HepG2 (cell line): ENCODE results near the gene GNAI2. TPM values are rescaled to one million over a fixed set of nuclear protein-coding genes. Genes with fewer than 3 reads are reported as not detected.

Experiments
- ATAC-seq: fragments of 200-7000 bp; cut with Tn5 transposase; 3 replicates; pipeline ENCODE4 v1.9.1; 2020; ENCODE audit warnings: mild to moderate bottlenecking, moderate library complexity
- BruUV-seq: library from RNA; stranded (reverse); fragments of 400-500 nt; replicated peaks from 2 replicates; lab custom pipeline; 2021; lab: Mats Ljungman, UMichigan
- CTCF ChIA-PET: fragments of 300-600 bp; formaldehyde crosslinking; extraction: SDS; loops from one replicate; lab custom pipeline; 2021; ENCODE audit warnings: low total read pairs, inconsistent platforms, low intra/inter-chr PET ratio; lab: Yijun Ruan, JAX
- POLR2A ChIA-PET: fragments of 350-600 bp; sonication (Branson Sonifier 250); formaldehyde crosslinking; loops from one replicate; lab custom pipeline; 2020; ENCODE audit warnings: antibody characterized with exemption, inconsistent platforms; lab: Yijun Ruan, JAX
- DNase-seq: peaks from one replicate; pipeline ENCODE4 v3.0.0-alpha.2; 2015; ENCODE audit warnings: low spot score
- FAIRE-seq: peaks from 3 replicates; lab custom pipeline; 2011; peaks lifted over from hg19 to GRCh38; lab: Jason Lieb, UNC
- H2AFZ ChIP-seq: one replicate; pipeline ENCODE4 v1.6.1; 2011; ENCODE audit warnings: low read length, inconsistent platforms
- H3K27ac ChIP-seq: fragments of 300-600 bp; 3 replicates; pipeline ENCODE4 v1.8.0; 2011; ENCODE audit warnings: mixed run types, mild to moderate bottlenecking, mixed read lengths, low read length, inconsistent platforms; ENCODE audit not compliant: insufficient read depth; ENCODE audit errors: extremely low read length
- H3K27me3 ChIP-seq, 2 experiments: fragments of 200-600 bp in 1 of 2; 2 replicates in 1 of 2; 3 replicates in 1 of 2; pipeline versions ENCODE4 v1.6.0 to v1.8.0; 2011; ENCODE audit warnings: low read length in 2 of 2, mild to moderate bottlenecking in 2 of 2, moderate library complexity in 2 of 2, inconsistent platforms in 1 of 2; ENCODE audit not compliant: insufficient read depth in 2 of 2, control insufficient read depth in 1 of 2
- H3K36me3 ChIP-seq, 2 experiments: fragments of 200-600 bp in 1 of 2; replicated peaks in 1 of 2; 2 replicates in 1 of 2; 3 replicates in 1 of 2; pipeline versions ENCODE4 v1.5.1 to v1.8.0; 2011; ENCODE audit warnings: low read length in 2 of 2, inconsistent platforms in 1 of 2; ENCODE audit not compliant: insufficient read depth in 2 of 2, control insufficient read depth in 1 of 2
- H3K4me1 ChIP-seq: 2 replicates; pipeline ENCODE4 v1.5.1; 2012; ENCODE audit warnings: low read length, inconsistent platforms; ENCODE audit not compliant: insufficient read depth
- H3K4me2 ChIP-seq: 2 replicates; pipeline ENCODE4 v1.6.0; 2011; ENCODE audit warnings: low read depth, low read length, inconsistent platforms
- H3K4me3 ChIP-seq, 3 experiments: fragments of 200-600 bp in 1 of 3; sonication (generic), shearing (Covaris generic) in 1 of 3; replicated peaks in 1 of 3; 2 replicates each; pipeline ENCODE4 v1.5.1; 2011 to 2016; ENCODE audit warnings: low read length in 3 of 3, inconsistent platforms in 2 of 3, low read depth in 2 of 3, mild to moderate bottlenecking in 2 of 3, control low read depth in 1 of 3, mixed read lengths in 1 of 3; ENCODE audit not compliant: insufficient read depth in 1 of 3
- H3K79me2 ChIP-seq: one replicate; pipeline ENCODE4 v1.6.1; 2011; ENCODE audit warnings: low read length, inconsistent platforms; ENCODE audit not compliant: insufficient read depth
- H3K9ac ChIP-seq: 2 replicates; pipeline ENCODE4 v1.6.0; 2011; ENCODE audit warnings: mild to moderate bottlenecking, low read depth, low read length, inconsistent platforms; ENCODE audit not compliant: insufficient read depth
- H3K9me3 ChIP-seq: 2 replicates; pipeline ENCODE4 v1.5.1; 2012; ENCODE audit warnings: mild to moderate bottlenecking, low read length
- H4K20me1 ChIP-seq: 2 replicates; pipeline ENCODE4 v1.6.0; 2011; ENCODE audit warnings: inconsistent platforms, mild to moderate bottlenecking, low read length, moderate library complexity; ENCODE audit not compliant: insufficient read depth
- CHCHD3 ChIP-seq: sonication (generic); formaldehyde crosslinking; IDR thresholded peaks from 2 replicates; pipeline ENCODE4 v1.8.0; 2022; ENCODE audit warnings: mild to moderate bottlenecking, missing genetic modification reagents, moderate library complexity
- FOSL2 ChIP-seq: sonication (generic); formaldehyde crosslinking; IDR thresholded peaks from 2 replicates; pipeline ENCODE4 v1.4.0; 2020; ENCODE audit warnings: missing genetic modification reagents
- KAT8 ChIP-seq: IDR thresholded peaks from 2 replicates; pipeline ENCODE4 v1.6.1; 2016; ENCODE audit warnings: missing genetic modification reagents, missing compliant biosample characterization
- PHB2 ChIP-seq: fragments of 450-650 bp; IDR thresholded peaks from 2 replicates; pipeline ENCODE4 v1.6.1; 2018; ENCODE audit not compliant: partially characterized antibody
- SP140L ChIP-seq: sonication (generic); formaldehyde crosslinking; IDR thresholded peaks from 2 replicates; pipeline ENCODE4 v1.4.0; 2020; ENCODE audit warnings: missing genetic modification reagents, borderline replicate concordance
- ZMYM4 ChIP-seq: sonication (generic); formaldehyde crosslinking; IDR thresholded peaks from 2 replicates; pipeline ENCODE4 v1.8.1; 2023; ENCODE audit warnings: mild to moderate bottlenecking, missing genetic modification reagents
- ZNF556 ChIP-seq: sonication (generic); formaldehyde crosslinking; IDR thresholded peaks from 2 replicates; pipeline ENCODE4 v1.4.0; 2020; ENCODE audit warnings: mild to moderate bottlenecking, missing genetic modification reagents, borderline replicate concordance
- ZSCAN9 ChIP-seq: IDR thresholded peaks from 2 replicates; pipeline ENCODE4 v1.6.1; 2016; ENCODE audit warnings: borderline replicate concordance
- WGBS: methylation state at CpG from one replicate; pipeline ENCODE4 v1.1.6; 2017; ENCODE audit warnings: low lambda C conversion rate; 5-methylcytosine and 5-hydroxymethylcytosine counted together
- in situ Hi-C: cut with HindIII; loops from 2 replicates; pipeline ENCODE4 v1.10.0; 2017; ENCODE audit warnings: low pct_unique_long_range_greater_than_20kb; ENCODE audit not compliant: extremely low pct_ligation_motif_present
- intact Hi-C: fragments of 100-400 bp; cut with micrococcal nuclease; formaldehyde crosslinking; loops from one replicate; pipeline ENCODE4 v1.10.0; 2022; ENCODE audit not compliant: unreplicated experiment
- polyA plus RNA-seq, 8 experiments: library from polyadenylated mRNA; depleted of rRNA in 3 of 8; stranded (reverse) in 7 of 8; unstranded in 1 of 8; fragments of >200 nt; fragmentation: Illumina TruSeq in 4 of 8; extraction: Trizol in 4 of 8; gene quantifications; 2 replicates each; pipeline versions ENCODE4 v1.2.1 to v1.2.3, GENCODE V29; 2011 to 2016; ENCODE audit warnings: low read depth in 4 of 8, missing spikeins in 1 of 8, mixed read lengths in 1 of 8; ENCODE audit not compliant: insufficient read depth in 1 of 8
- total RNA-seq, 5 experiments: library from RNA; depleted of rRNA; stranded (reverse); fragments of >200 nt; fragmentation: Illumina TruSeq; extraction: Trizol; gene quantifications; 2 replicates each; pipeline ENCODE4 v1.2.3, GENCODE V29; 2016; ENCODE audit warnings: low read depth in 1 of 5
- TF ChIP-seq, protein P1 (sequence below): sonication (generic); formaldehyde crosslinking; IDR thresholded peaks from 2 replicates; pipeline ENCODE4 v1.5.0; 2020; ENCODE audit warnings: mild to moderate bottlenecking, missing genetic modification reagents, borderline replicate concordance
- TF ChIP-seq, protein P2 (sequence below): sonication (generic); formaldehyde crosslinking; IDR thresholded peaks from 2 replicates; pipeline ENCODE4 v1.4.0; 2020; ENCODE audit warnings: missing genetic modification reagents, borderline replicate concordance
- TF ChIP-seq, protein P3 (sequence below), 2 experiments: IDR thresholded peaks; 2 replicates each; pipeline ENCODE4 v1.6.1; 2011 to 2012; ENCODE audit warnings: low read length in 2 of 2, borderline replicate concordance in 1 of 2, low read depth in 1 of 2, mild to moderate bottlenecking in 1 of 2, moderate library complexity in 1 of 2

GNAI2 gene
- total and polyA plus RNA-seq, 2 of the 13 experiments (the other 11 are each of a cell fraction or from before 2014, with no cell fraction given) = 51.1 to 66.2 TPM

DNA sequence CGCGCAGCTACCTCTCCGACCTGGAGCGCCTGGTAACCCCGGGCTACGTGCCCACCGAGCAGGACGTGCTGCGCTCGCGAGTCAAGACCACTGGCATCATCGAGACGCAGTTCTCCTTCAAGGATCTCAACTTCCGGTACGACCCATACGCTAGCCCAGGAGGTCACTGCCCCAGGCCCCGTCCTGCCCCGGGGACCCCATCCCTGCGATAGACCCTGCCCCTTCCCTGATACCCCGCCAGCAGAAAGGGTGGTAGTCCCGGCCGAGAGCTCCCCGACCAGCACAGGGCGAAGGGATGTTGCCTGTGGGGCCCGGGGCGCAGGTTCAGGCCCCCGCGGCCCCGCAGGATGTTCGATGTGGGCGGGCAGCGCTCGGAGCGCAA, 42.3 kb upstream of the GNAI2 start:
- BruUV-seq = no TSS peak
- in situ Hi-C loops = loop anchor here (5.0 to 10.0 kb wide), 2 partner anchors 34 to 81 kb away; partner anchors contain the start of gene LSMEM2
- ChIA-PET CTCF (interaction anchor here (1.5 to 4.8 kb wide), 3 partner anchors 18 to 41 kb away, joined by 4 to 265 read pairs (median 15); no protein-coding TSS in a partner anchor), POLR2A (interaction anchor here (3.6 to 4.0 kb wide), 4 partner anchors 14 to 42 kb away, joined by 55 to 844 read pairs (median 214); partner anchors contain the start of genes GNAI2 and SLC38A3)
- H3K4me1 ChIP-seq = peaks cover 54% of the 10 kb centered on the region
- H3K4me3 ChIP-seq = no peak overlapping the region
- H3K9ac ChIP-seq = no peak overlapping the region
- no peak for FAIRE-seq
- peaks cover 4% of the 10 kb centered on the region for H4K20me1 ChIP-seq
- no peaks in the 10 kb centered on the region for H3K79me2 ChIP-seq
- no peak for DNase-seq
- H3K4me2 ChIP-seq = no peak overlapping the region
- no peaks in the 10 kb centered on the region for H3K36me3 ChIP-seq
- no peaks in the 10 kb centered on the region for H3K9me3 ChIP-seq
- H3K27ac ChIP-seq = no peak overlapping the region
- no peak overlapping the region for H2AFZ ChIP-seq
- 94% methylated on average over 25 of the region's 34 CpGs for WGBS
- no peak for ATAC-seq
- intact Hi-C loops = loop anchor here (5.0 kb wide), 1 partner anchor 79 kb away; no protein-coding TSS in a partner anchor
- no peaks in the 10 kb centered on the region for H3K27me3 ChIP-seq
- no peak for TF ChIP-seq ZSCAN9
- TF ChIP-seq SP140L (CRISPR knock-in tag) = no peak
- TF ChIP-seq, protein P1, sequence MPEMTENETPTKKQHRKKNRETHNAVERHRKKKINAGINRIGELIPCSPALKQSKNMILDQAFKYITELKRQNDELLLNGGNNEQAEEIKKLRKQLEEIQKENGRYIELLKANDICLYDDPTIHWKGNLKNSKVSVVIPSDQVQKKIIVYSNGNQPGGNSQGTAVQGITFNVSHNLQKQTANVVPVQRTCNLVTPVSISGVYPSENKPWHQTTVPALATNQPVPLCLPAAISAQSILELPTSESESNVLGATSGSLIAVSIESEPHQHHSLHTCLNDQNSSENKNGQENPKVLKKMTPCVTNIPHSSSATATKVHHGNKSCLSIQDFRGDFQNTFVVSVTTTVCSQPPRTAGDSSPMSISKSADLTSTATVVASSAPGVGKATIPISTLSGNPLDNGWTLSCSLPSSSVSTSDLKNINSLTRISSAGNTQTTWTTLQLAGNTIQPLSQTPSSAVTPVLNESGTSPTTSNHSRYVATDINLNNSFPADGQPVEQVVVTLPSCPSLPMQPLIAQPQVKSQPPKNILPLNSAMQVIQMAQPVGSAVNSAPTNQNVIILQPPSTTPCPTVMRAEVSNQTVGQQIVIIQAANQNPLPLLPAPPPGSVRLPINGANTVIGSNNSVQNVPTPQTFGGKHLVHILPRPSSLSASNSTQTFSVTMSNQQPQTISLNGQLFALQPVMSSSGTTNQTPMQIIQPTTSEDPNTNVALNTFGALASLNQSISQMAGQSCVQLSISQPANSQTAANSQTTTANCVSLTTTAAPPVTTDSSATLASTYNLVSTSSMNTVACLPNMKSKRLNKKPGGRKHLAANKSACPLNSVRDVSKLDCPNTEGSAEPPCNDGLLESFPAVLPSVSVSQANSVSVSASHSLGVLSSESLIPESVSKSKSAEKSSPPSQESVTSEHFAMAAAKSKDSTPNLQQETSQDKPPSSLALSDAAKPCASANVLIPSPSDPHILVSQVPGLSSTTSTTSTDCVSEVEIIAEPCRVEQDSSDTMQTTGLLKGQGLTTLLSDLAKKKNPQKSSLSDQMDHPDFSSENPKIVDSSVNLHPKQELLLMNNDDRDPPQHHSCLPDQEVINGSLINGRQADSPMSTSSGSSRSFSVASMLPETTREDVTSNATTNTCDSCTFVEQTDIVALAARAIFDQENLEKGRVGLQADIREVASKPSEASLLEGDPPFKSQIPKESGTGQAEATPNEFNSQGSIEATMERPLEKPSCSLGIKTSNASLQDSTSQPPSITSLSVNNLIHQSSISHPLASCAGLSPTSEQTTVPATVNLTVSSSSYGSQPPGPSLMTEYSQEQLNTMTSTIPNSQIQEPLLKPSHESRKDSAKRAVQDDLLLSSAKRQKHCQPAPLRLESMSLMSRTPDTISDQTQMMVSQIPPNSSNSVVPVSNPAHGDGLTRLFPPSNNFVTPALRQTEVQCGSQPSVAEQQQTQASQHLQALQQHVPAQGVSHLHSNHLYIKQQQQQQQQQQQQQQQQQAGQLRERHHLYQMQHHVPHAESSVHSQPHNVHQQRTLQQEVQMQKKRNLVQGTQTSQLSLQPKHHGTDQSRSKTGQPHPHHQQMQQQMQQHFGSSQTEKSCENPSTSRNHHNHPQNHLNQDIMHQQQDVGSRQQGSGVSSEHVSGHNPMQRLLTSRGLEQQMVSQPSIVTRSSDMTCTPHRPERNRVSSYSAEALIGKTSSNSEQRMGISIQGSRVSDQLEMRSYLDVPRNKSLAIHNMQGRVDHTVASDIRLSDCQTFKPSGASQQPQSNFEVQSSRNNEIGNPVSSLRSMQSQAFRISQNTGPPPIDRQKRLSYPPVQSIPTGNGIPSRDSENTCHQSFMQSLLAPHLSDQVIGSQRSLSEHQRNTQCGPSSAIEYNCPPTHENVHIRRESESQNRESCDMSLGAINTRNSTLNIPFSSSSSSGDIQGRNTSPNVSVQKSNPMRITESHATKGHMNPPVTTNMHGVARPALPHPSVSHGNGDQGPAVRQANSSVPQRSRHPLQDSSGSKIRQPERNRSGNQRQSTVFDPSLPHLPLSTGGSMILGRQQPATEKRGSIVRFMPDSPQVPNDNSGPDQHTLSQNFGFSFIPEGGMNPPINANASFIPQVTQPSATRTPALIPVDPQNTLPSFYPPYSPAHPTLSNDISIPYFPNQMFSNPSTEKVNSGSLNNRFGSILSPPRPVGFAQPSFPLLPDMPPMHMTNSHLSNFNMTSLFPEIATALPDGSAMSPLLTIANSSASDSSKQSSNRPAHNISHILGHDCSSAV (CRISPR knock-in tag) = no peak
- TF ChIP-seq KAT8 (CRISPR knock-in tag) = no peak
- TF ChIP-seq PHB2 = no peak
- TF ChIP-seq ZNF556 (CRISPR knock-in tag) = no peak
- TF ChIP-seq FOSL2 (CRISPR knock-in tag) = no peak
- no peak for TF ChIP-seq ZMYM4
- TF ChIP-seq, protein P2, sequence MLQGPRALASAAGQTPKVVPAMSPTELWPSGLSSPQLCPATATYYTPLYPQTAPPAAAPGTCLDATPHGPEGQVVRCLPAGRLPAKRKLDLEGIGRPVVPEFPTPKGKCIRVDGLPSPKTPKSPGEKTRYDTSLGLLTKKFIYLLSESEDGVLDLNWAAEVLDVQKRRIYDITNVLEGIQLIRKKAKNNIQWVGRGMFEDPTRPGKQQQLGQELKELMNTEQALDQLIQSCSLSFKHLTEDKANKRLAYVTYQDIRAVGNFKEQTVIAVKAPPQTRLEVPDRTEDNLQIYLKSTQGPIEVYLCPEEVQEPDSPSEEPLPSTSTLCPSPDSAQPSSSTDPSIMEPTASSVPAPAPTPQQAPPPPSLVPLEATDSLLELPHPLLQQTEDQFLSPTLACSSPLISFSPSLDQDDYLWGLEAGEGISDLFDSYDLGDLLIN (CRISPR knock-in tag) = no peak
- TF ChIP-seq, protein P3, sequence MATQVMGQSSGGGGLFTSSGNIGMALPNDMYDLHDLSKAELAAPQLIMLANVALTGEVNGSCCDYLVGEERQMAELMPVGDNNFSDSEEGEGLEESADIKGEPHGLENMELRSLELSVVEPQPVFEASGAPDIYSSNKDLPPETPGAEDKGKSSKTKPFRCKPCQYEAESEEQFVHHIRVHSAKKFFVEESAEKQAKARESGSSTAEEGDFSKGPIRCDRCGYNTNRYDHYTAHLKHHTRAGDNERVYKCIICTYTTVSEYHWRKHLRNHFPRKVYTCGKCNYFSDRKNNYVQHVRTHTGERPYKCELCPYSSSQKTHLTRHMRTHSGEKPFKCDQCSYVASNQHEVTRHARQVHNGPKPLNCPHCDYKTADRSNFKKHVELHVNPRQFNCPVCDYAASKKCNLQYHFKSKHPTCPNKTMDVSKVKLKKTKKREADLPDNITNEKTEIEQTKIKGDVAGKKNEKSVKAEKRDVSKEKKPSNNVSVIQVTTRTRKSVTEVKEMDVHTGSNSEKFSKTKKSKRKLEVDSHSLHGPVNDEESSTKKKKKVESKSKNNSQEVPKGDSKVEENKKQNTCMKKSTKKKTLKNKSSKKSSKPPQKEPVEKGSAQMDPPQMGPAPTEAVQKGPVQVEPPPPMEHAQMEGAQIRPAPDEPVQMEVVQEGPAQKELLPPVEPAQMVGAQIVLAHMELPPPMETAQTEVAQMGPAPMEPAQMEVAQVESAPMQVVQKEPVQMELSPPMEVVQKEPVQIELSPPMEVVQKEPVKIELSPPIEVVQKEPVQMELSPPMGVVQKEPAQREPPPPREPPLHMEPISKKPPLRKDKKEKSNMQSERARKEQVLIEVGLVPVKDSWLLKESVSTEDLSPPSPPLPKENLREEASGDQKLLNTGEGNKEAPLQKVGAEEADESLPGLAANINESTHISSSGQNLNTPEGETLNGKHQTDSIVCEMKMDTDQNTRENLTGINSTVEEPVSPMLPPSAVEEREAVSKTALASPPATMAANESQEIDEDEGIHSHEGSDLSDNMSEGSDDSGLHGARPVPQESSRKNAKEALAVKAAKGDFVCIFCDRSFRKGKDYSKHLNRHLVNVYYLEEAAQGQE (IDR thresholded peaks at IDR 0.05; ENCODE audit: borderline replicate concordance in 1 of 2, low read depth in 1 of 2, low read length in 2 of 2) = no peak
- no peak for TF ChIP-seq CHCHD3 (CRISPR knock-in tag)
